Duodenal mucosa (tissue), 2 donors: ENCODE measurements around the gene PEX5L.
"Not testable (repeated sequence)": the region's sequence is repeated elsewhere in the genome, so short reads cannot be mapped to it uniquely, and the experiment has no call there.

Source experiments
- H3K27ac ChIP-seq: one replicate; pipeline ENCODE4 v1.7.0; 2013; ENCODE audit warnings: low read depth, low read length
- H3K27me3 ChIP-seq, 2 donors: one replicate each; pipeline ENCODE4 v1.7.0; 2013; ENCODE audit warnings: low read length in 2 of 2, control low read depth in 1 of 2; ENCODE audit not compliant: insufficient read depth in 2 of 2, control insufficient read depth in 1 of 2
- H3K36me3 ChIP-seq, 2 donors: one replicate each; pipeline ENCODE4 v1.7.0; 2013; ENCODE audit warnings: low read length in 2 of 2, control low read depth in 1 of 2; ENCODE audit not compliant: insufficient read depth in 2 of 2, control insufficient read depth in 1 of 2
- H3K4me1 ChIP-seq, 2 donors: one replicate each; pipeline ENCODE4 v1.7.0; 2013; ENCODE audit warnings: low read length in 2 of 2, control low read depth in 1 of 2; ENCODE audit not compliant: insufficient read depth in 2 of 2, control insufficient read depth in 1 of 2
- H3K4me3 ChIP-seq, 2 donors: one replicate each; pipeline ENCODE4 v1.7.0; 2013; ENCODE audit warnings: low read length in 2 of 2, low read depth in 1 of 2
- H3K9ac ChIP-seq, 2 donors: one replicate each; pipeline ENCODE4 v1.7.0; 2013; ENCODE audit warnings: low read length in 2 of 2, low read depth in 1 of 2
- H3K9me3 ChIP-seq, 2 donors: one replicate each; pipeline ENCODE4 v1.7.0; 2013; ENCODE audit warnings: low read length in 2 of 2, control low read depth in 1 of 2; ENCODE audit not compliant: control insufficient read depth in 1 of 2

The PEX5L gene

DNA sequence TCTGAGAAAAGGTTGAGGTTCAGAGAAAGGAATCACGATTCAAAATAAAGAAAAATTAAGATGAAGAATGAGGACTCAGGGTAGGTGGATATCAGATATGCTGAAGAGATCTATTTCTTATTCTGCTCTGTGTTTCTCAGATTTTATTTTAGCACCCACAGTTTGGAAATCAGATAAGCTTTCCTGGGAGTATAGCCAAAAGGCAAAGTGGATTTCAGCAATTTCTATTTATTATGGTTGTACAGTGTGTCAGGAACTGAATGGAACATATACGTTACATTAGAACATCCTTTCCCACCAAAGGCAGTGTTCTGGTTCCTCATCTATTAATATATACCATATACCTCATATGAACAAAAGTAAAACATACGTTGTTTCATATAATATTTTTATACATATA lies 18.9 kb downstream of the PEX5L start:
- H3K9ac ChIP-seq, result no peak overlapping the region
- H3K9me3 ChIP-seq, result no peaks in the 10 kb centered on the region
- no peak overlapping the region for H3K27ac ChIP-seq
- no peaks in the 10 kb centered on the region for H3K36me3 ChIP-seq
- no peak overlapping the region for H3K4me3 ChIP-seq
- H3K27me3 ChIP-seq, result no peaks in the 10 kb centered on the region
- H3K4me1 ChIP-seq, result no peaks in the 10 kb centered on the region

DNA sequence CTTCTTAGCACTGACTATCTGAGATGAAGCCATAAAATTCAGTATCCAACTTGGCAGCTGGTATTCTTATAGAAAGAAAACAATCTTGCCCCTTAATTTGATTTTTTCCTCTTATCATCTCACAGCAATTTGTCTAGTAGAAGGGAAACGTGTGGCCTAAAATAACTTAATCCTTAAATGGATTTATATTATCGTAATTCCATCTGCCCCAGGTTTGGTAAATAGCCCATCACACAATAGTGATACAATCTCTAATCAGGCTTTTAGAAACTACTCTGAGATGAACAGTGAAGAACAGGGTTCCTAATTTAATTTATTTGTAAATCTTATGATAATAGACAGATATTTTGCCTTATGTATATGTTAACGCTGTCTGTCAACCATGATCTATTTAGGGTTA lies 24.8 kb downstream of the PEX5L start:
- Histone ChIP-seq H3K4me1 (no peaks in the 10 kb centered on the region), H3K27ac (no peak overlapping the region), H3K36me3 (no peaks in the 10 kb centered on the region), H3K9me3 (peaks cover 6 to 17% of the 10 kb centered on the region in 2 donors), H3K27me3 (no peaks in the 10 kb centered on the region), H3K4me3 (no peak overlapping the region), H3K9ac (no peak overlapping the region)

DNA sequence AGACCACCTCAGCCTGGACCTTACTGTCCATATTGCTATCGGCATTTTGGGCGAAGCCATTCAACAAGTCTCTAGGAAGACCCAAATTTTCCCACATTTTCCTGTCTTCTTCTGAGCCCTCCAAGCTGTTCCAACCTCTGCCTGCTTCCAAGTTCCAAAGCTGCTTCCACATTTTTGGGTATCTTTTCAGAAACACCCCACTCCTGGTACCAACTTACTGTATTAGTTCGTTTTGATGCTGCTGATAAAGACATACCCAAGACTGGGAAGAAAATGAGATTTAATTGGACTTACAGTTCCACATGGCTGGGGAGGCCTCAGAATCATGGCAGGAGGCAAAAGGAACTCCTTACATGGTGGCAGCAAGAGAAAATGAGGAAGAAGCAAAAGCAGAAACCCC lies 28.4 kb downstream of the PEX5L start:
- H3K9me3 ChIP-seq, result peaks cover 6 to 17% of the 10 kb centered on the region in 2 donors
- H3K4me1 ChIP-seq, H3K27me3 ChIP-seq, H3K4me3 ChIP-seq, H3K36me3 ChIP-seq, H3K27ac ChIP-seq, H3K9ac ChIP-seq: not testable (repeated sequence)

DNA sequence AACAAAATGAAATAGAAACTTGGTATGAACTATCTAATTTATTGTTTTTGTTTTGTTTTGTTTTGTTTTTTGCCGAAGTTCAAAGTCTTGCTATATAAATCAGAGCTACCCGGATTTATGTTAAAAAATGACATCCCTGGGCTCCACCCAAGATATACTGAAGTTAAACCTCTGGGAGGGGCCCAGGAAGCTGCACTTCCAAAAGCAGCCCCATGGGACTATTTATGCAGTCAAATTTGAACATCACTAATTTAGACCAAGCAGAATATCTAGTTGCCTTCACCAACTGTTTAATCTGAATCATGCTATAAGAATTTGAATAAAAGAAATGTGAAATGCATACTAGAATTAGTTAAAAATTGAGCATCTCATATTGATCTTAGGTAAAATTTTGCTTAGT lies 32.2 kb downstream of the PEX5L start:
- no peaks in the 10 kb centered on the region for H3K4me1 ChIP-seq
- H3K27me3 ChIP-seq, result no peaks in the 10 kb centered on the region
- H3K9me3 ChIP-seq, result peaks cover 6 to 17% of the 10 kb centered on the region in 2 donors
- no peak overlapping the region for H3K4me3 ChIP-seq
- H3K27ac ChIP-seq, result no peak overlapping the region
- no peak overlapping the region for H3K9ac ChIP-seq
- no peaks in the 10 kb centered on the region for H3K36me3 ChIP-seq

DNA sequence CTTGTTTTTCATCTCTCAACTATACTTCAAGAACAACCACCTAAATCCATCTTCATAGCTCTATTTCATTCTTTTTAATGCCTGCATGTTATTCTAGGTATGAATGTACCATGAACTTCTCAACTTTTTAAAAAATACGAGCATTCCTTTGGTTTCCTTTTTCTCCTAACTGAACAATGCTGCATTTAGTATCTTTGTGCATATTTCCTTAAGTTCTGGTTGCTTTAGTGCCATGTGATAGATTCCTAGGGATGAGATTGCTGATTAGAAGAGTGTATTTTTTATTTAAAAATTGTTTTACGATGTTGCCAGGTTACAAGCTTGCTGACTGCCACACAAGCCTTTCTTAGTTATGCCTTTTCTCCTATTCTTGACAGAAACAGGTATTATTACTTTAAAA lies 34.7 kb downstream of the PEX5L start:
- Histone ChIP-seq H3K27ac (no peak overlapping the region), H3K4me3 (no peak overlapping the region), H3K36me3 (no peaks in the 10 kb centered on the region), H3K4me1 (no peaks in the 10 kb centered on the region), H3K27me3 (no peaks in the 10 kb centered on the region), H3K9me3 (no peaks in the 10 kb centered on the region), H3K9ac (no peak overlapping the region)

DNA sequence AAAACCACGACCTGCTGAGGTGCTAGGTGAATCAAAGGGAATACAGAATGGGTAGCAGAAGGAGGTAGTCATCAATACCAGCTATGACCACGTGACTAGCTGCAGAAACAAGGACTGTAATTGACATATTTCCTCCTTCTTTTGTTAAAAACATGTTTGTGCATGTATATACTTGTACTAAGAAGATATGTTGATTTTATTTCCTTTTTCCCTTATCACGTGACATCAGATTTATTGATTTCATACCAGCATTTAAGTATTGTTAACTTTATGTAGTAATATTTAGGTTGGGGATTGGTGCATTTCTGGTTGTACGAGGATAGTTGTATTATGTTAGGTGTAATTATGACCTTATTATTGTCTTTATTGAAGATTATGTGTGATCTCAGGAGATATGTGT lies 36.2 kb downstream of the PEX5L start:
- Histone ChIP-seq H3K4me1 (no peaks in the 10 kb centered on the region), H3K9me3 (no peaks in the 10 kb centered on the region), H3K9ac (no peak overlapping the region), H3K27me3 (no peaks in the 10 kb centered on the region), H3K36me3 (no peaks in the 10 kb centered on the region), H3K27ac (no peak overlapping the region), H3K4me3 (no peak overlapping the region)

DNA sequence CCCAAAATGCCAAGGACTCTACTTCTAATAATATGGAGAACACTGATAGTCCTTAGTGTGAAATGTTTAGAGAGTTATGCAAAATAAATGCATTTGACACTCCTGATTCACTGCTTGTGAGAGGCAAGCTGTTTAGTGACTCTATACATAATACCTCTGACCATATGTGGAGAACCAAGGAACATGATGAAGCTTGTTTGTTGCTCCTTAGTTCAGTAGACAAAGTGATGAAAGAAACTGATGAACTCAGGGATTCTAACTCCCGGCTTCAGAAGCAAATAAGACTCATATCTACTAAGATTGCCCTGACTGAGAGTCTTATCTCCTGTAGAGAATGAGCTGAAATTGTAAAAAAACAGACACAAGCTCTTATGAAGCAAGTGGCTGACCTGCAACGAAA lies 41.3 kb downstream of the PEX5L start:
- Histone ChIP-seq H3K27me3 (no peaks in the 10 kb centered on the region), H3K9me3 (no peaks in the 10 kb centered on the region), H3K4me1 (no peaks in the 10 kb centered on the region), H3K9ac (no peak overlapping the region), H3K36me3 (no peaks in the 10 kb centered on the region), H3K4me3 (no peak overlapping the region), H3K27ac (no peak overlapping the region)

DNA sequence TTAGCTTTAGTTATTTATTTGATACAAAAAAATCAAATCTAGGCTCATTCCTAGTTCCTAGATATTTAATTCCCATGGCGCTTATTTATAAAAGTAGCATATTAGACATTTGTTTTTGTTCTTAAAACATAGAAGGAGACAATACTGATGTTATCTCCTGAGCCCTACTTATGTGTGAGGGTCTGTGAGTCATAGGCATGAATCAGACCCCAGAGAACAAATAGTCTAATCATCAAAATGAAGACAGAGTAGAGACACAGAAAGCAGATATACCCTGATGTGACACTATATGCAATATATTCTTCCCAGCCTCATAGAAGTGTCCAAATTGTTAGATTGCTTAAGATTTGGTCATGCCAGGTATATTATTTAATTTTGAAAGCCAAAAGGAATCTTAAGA lies 44.9 kb downstream of the PEX5L start:
- Histone ChIP-seq H3K4me1 (no peaks in the 10 kb centered on the region), H3K27ac (no peak overlapping the region), H3K9ac (no peak overlapping the region), H3K36me3 (no peaks in the 10 kb centered on the region), H3K27me3 (no peaks in the 10 kb centered on the region), H3K4me3 (no peak overlapping the region), H3K9me3 (no peaks in the 10 kb centered on the region)

DNA sequence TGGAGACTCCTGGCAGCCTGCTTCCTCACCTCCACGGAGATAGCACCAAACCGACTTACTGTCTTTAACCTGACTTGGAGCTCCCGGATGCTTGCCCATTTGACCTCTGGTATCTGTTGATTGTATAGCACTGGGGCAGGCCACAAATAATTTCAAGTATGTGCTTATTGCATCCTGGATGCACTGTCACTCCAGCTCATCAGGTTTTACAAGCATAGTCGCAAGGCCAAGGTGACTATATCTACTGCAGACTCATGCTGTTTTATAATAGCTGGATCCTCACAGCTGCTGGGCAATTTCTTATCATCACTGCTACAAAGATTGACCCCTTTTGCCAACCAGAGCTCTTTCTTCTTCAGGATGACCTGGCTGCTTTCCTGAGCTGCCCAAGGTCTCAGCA lies 45.6 kb downstream of the PEX5L start:
- Histone ChIP-seq H3K27me3 (no peaks in the 10 kb centered on the region), H3K4me3 (no peak overlapping the region), H3K4me1 (no peaks in the 10 kb centered on the region), H3K27ac (no peak overlapping the region), H3K36me3 (no peaks in the 10 kb centered on the region), H3K9me3 (no peaks in the 10 kb centered on the region), H3K9ac (no peak overlapping the region)

DNA sequence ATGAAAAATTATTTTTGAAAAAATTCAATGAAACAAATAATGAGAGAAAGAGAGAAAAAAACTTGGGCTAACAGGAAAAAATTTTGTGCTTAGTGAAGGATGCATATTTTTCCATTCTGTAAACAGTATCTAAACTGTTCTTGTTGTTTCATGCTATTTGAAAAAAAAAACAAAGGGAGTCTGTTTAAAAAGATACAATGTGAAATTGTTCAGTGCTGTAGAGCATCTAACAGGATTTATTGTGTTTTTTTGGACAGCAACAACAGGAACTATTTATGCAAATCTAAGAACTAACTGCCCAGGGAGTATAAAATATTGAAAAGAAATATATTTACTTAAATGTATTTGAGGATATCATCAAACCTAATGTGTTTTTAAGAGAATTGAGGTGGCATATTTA lies 55.1 kb downstream of the PEX5L start:
- Histone ChIP-seq H3K4me3 (no peak overlapping the region), H3K36me3 (no peaks in the 10 kb centered on the region), H3K27ac (no peak overlapping the region), H3K27me3 (no peaks in the 10 kb centered on the region), H3K9me3 (no peaks in the 10 kb centered on the region), H3K4me1 (no peaks in the 10 kb centered on the region), H3K9ac (no peak overlapping the region)

DNA sequence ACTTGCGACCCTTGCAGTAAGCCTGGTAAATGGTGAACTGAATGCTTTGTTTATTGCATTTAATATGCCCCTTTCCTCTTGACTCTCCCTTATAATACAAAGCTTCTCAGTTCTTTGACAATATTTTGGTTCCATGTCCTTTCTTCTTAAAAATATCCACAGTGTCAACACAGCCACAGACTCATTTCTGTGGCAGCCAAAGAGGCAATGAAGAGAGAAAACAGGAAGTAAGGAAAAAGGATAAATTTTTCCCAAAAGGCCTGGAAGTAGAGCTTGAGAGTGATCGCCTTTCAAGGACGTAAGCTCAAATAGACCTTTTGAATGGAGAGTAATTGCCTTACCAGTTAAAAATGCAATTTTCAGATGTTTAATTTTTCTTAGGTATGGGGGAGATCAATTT lies 59.4 kb downstream of the PEX5L start:
- no peak overlapping the region for H3K27ac ChIP-seq
- H3K9me3 ChIP-seq, result no peaks in the 10 kb centered on the region
- H3K27me3 ChIP-seq, result no peaks in the 10 kb centered on the region
- H3K4me3 ChIP-seq, result no peak overlapping the region
- H3K4me1 ChIP-seq, result no peaks in the 10 kb centered on the region
- H3K9ac ChIP-seq, result no peak overlapping the region
- H3K36me3 ChIP-seq, result no peaks in the 10 kb centered on the region
